Thoracic aorta endothelial cell (primary cell): Measurements from ENCODE around the gene FBH1. TPM values are rescaled to one million over a fixed set of nuclear protein-coding genes. Genes with fewer than 3 reads are reported as not detected.

Experiments used
- total RNA-seq: library from RNA; depleted of rRNA; stranded (reverse); fragments of >200 nt; gene quantifications from 2 replicates; pipeline ENCODE4 v1.2.3, GENCODE V29; 2012

Gene FBH1
- 104 and 110 TPM in 2 replicates for total RNA-seq

DNA sequence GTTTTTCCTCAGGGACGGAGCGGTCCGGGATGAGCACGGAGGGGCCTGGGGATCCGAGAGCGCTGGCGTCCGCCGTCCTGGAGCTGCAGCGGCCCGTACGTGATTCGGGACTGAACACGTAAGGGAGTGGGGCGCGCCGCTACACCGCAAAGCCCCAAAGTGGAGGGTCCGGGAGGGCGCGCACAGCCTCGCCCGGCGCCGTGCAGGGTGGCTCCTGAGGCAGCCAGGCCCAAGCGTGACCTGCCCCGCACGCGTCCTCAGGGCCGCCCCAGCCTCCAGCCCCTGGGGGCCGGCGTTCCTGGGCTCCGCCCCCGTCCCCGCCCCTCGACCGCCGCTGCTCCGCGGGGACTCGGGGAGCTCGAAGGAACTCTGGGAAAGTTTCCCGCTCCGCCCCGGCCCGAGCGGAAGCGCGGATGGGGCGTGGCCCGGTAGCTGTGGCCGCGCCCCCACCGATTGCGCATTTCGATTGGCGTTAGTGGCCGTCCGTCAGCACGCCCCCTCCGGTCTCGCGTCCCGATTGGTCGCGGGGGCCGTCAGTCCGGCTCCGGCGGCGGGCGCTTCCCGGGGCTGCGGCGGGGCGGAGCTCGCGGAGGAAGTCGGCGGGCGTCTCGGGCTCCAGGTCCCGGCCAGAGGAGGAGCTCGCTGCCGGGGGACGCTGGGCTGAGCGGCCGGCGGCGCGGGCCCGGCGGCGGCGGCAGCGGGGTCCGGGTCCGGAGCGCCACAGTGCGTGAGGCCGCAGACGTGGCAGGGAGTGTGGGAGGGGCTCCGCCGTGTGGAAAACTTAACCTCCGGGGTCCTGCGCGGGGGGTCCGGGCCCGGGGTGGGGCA is at the start of gene FBH1, which contains the start of gene ANKRD16:
Gene FBH1 (plus strand): TSS at position 620 of the 828 bp plus-strand sequence. CDS start 103 bp downstream, at position 723.
Gene ANKRD16 (minus strand): TSS at position 270 of the 828 bp plus-strand sequence. CDS start 539 bp downstream, outside the sequence.

GRCh38 chr10:5977471-5978229 is 87.6 kb downstream of the FBH1 start, which contains the start of gene IL15RA:
Gene IL15RA (minus strand): TSS chr10:5977543. CDS start chr10:5977492, 51 bp downstream.

Other genes with a start within 250 kb of the FBH1 start
- gene ASB13, start 223.6 kb upstream of the FBH1 start, total RNA-seq, result 6.6 and 9.2 TPM in 2 replicates
- 102 and 107 TPM in 2 replicates for gene TASOR2, start 205.4 kb upstream of the FBH1 start, total RNA-seq
- 740 and 863 TPM in 2 replicates for gene GDI2, start 76.8 kb upstream of the FBH1 start, total RNA-seq
- gene ANKRD16, start 350 bp upstream of the FBH1 start, total RNA-seq, result 5.3 and 6.6 TPM in 2 replicates
- gene IL15RA, start 87.3 kb downstream of the FBH1 start, total RNA-seq, result 14.9 and 26.6 TPM in 2 replicates
- not detected in 2 replicates for gene IL2RA, start 172.1 kb downstream of the FBH1 start, total RNA-seq
- 71.5 and 71.7 TPM in 2 replicates for gene RBM17, start 198.8 kb downstream of the FBH1 start, total RNA-seq